ENCODE data around the gene TYW3. TPM values are rescaled to one million over a fixed set of nuclear protein-coding genes. Genes with fewer than 3 reads are reported as not detected.

The TYW3 gene
- total and polyA plus RNA-seq, 11 donors, result 10.6 to 28.1 (median 19.1) TPM

- ATAC-seq (no peak), DNase-seq (no peak)
- H3K27me3 ChIP-seq, result no peaks in the 10 kb centered on the region
- TF ChIP-seq CTCF (IDR thresholded peaks at IDR 0.05) (no peak), POLR2A (IDR thresholded peaks at IDR 0.05) (no peak)
- no peaks in the 10 kb centered on the region for H3K9me3 ChIP-seq
- no peaks in the 10 kb centered on the region for H3K36me3 ChIP-seq
- WGBS, 4 donors, result 43 to 68% (median 61%) methylated on average over 2 of the region's 2 CpGs
- no peak overlapping the region for H3K27ac ChIP-seq
- intact Hi-C loops (cut with DNase I), result no loop called here
- H3K4me1 ChIP-seq, result peaks cover 0 to 8% (median 0%) of the 10 kb centered on the region in 12 donors
- no peak overlapping the region for H3K4me3 ChIP-seq
Observed at GRCh38 chr1:74693473-74693872, 39.5 kb upstream of the TYW3 start.

DNA sequence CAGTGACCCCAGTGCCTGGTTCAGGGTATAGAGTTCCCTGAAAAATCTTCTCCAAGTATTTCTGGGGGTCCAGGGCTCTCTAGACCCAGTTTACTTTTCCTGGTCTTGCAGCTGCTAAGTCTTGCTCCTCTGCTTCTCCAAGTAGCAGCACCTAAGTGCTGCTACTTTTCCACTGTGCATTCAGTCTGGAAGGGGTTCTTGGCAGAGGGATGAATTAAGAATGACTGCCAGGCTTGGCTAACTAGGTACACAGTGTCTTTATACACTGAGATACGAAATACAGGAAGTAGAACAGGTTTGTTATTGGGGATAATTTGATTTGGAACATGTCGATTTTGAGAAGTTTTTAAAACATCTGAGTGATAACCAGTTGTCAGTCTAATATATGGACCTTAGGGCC is 35.1 kb upstream of the TYW3 start:
- Histone ChIP-seq H3K4me1 (peaks cover 0 to 9% (median 0%) of the 10 kb centered on the region in 12 donors), H3K27ac (no peak overlapping the region), H3K9me3 (no peaks in the 10 kb centered on the region), H3K27me3 (no peaks in the 10 kb centered on the region), H3K36me3 (peaks cover 0 to 14% (median 10%) of the 10 kb centered on the region in 9 donors), H3K4me3 (no peak overlapping the region)
- TF ChIP-seq POLR2A (IDR thresholded peaks at IDR 0.05) (no peak), CTCF (IDR thresholded peaks at IDR 0.05) (no peak)
- 54 to 83% (median 59%) methylated on average over 2 of the region's 2 CpGs for WGBS, 4 donors
- DNase-seq, result no peak
- peak in 2 of 4 donors; percentile 38 to 50 for ATAC-seq
- intact Hi-C loops (cut with DNase I), result no loop called here

DNA sequence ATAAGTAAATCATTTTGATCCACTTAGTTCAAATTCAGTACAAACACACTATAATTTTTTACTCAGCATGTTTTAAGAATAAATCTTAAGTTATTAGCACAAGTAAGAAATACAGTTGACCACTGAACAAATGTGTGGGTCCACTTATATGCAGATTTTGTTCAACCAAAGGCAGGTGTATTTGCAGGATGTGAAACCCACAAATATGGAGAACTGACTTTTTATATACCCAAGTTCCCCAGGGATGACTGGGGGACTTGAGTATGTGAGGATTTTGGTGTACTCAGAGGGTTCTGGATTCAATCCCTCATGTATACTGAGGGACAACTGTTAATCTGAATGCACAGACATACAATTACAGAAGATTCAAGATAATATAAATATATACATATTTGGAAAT is 33.6 kb upstream of the TYW3 start:
- peaks cover 0 to 9% (median 0%) of the 10 kb centered on the region in 12 donors for H3K4me1 ChIP-seq
- TF ChIP-seq CTCF (IDR thresholded peaks at IDR 0.05), result no peak

GRCh38 chr1:74703386-74704182 is 29.4 kb upstream of the TYW3 start:
- no peak for TF ChIP-seq POLR2A (IDR thresholded peaks at IDR 0.05)
- no peak for TF ChIP-seq CTCF (IDR thresholded peaks at IDR 0.05)
- Histone ChIP-seq H3K27me3 (no peaks in the 10 kb centered on the region), H3K4me1 (no peaks in the 10 kb centered on the region), H3K4me3 (no peak overlapping the region), H3K27ac (no peak overlapping the region), H3K9me3 (no peaks in the 10 kb centered on the region), H3K36me3 (peaks cover 0 to 70% (median 56%) of the 10 kb centered on the region in 9 donors)
- DNase-seq (no peak), ATAC-seq (no peak)
- intact Hi-C loops (cut with DNase I), result no loop called here
- WGBS, 4 donors, result 88 to 94% (median 91%) methylated on average over 6 of the region's 6 CpGs

More for the DNA sequence above, 33.6 kb upstream of the TYW3 start:
- ATAC-seq (no peak), DNase-seq (no peak)
- Histone ChIP-seq H3K4me3 (no peak overlapping the region), H3K9me3 (no peaks in the 10 kb centered on the region), H3K36me3 (peaks cover 0 to 29% (median 23%) of the 10 kb centered on the region in 9 donors), H3K27me3 (no peaks in the 10 kb centered on the region), H3K27ac (no peak overlapping the region)
- intact Hi-C loops (cut with DNase I), result no loop called here

Data from heart left ventricle (tissue), 16 donors.